OCI-LY7 (cell line): ENCODE measurements around the gene FAP.

Source experiments
- CTCF ChIP-seq: fragments of 200-600 bp; sonication (generic); conservative IDR thresholded peaks from 2 replicates; pipeline ENCODE4 v1.5.1; 2014; ENCODE audit warnings: mild to moderate bottlenecking, antibody characterized with exemption, low read length, moderate library complexity, mixed read lengths
- EZH2phosphoT487 ChIP-seq: fragments of 200-600 bp; sonication (generic); IDR thresholded peaks from 2 replicates; pipeline ENCODE4 v1.6.1; 2018; ENCODE audit warnings: low read depth, borderline replicate concordance, mild to moderate bottlenecking, mixed run types, antibody characterized with exemption, low read length, moderate library complexity, mixed read lengths

- TF ChIP-seq CTCF (no peak), EZH2phosphoT487 (no peak)
Measured at GRCh38 chr2:162265666-162266459, 22.6 kb upstream of the FAP start.
